ENCODE data around the gene TRIL. TPM values are rescaled to one million over a fixed set of nuclear protein-coding genes. Genes with fewer than 3 reads are reported as not detected.
A peak's percentile ranks its signal among the peaks of the same experiment; 100 is the strongest.

Gene TRIL
- total RNA-seq, 1 experiment from 2014 or later: 3.0 TPM

- H3K4me1 Mint-ChIP-seq: peaks cover 36% of the 10 kb centered on the region
- peak; percentile 47 for ATAC-seq
These were observed 35.4 kb downstream of the TRIL start for GRCh38 chr7:28922624-28923331.

GRCh38 chr7:28921822-28922221 lies 36.3 kb downstream of the TRIL start:
- ChIA-PET CTCF (interaction anchor here (0.6 to 10.2 kb wide), 85 partner anchors 9 to 1000 kb away, joined by 3 to 407 read pairs (median 4); partner anchors contain the start of gene TRIL), POLR2A (no interaction called here)
- H3K27me3 Mint-ChIP-seq (ENCODE audit: low read depth): peaks cover 8% of the 10 kb centered on the region
- H3K27ac Mint-ChIP-seq: no peak overlapping the region
- peaks cover 29% of the 10 kb centered on the region for H3K4me1 Mint-ChIP-seq
- H3K4me3 Mint-ChIP-seq: no peak overlapping the region
- TF ChIP-seq CTCF (IDR thresholded peaks at IDR 0.05): peak; percentile 85
- TF ChIP-seq ZNF281 (CRISPR knock-in tag; IDR thresholded peaks at IDR 0.05): no peak
- H3K9me3 Mint-ChIP-seq: peaks cover 3% of the 10 kb centered on the region
- no peaks in the 10 kb centered on the region for H3K36me3 Mint-ChIP-seq
- ATAC-seq: peak; percentile 88
- peak; percentile 34 for DNase-seq (ENCODE audit: low spot score)

More at GRCh38 chr7:28922624-28923331, 35.4 kb downstream of the TRIL start:
- ChIA-PET POLR2A (no interaction called here), CTCF (interaction anchor here (0.6 to 10.2 kb wide), 47 partner anchors 10 to 999 kb away, joined by 3 to 407 read pairs (median 4); partner anchors contain the start of gene TRIL)
- H3K27me3 Mint-ChIP-seq (ENCODE audit: low read depth): peaks cover 8% of the 10 kb centered on the region
- TF ChIP-seq CREM (CRISPR knock-in tag; IDR thresholded peaks at IDR 0.05): no peak
- peak; percentile 86 for TF ChIP-seq CTCF (IDR thresholded peaks at IDR 0.05)
- no peak overlapping the region for H3K4me3 Mint-ChIP-seq
- H3K9me3 Mint-ChIP-seq: no peaks in the 10 kb centered on the region
- H3K36me3 Mint-ChIP-seq: no peaks in the 10 kb centered on the region
- H3K27ac Mint-ChIP-seq: no peak overlapping the region
- peak; percentile 76 for DNase-seq (ENCODE audit: low spot score)

GRCh38 chr7:28920424-28920823 lies 37.7 kb downstream of the TRIL start:
- Mint-ChIP-seq H3K27me3 (ENCODE audit: low read depth) (no peaks in the 10 kb centered on the region), H3K4me3 (no peak overlapping the region), H3K36me3 (no peaks in the 10 kb centered on the region), H3K4me1 (peaks cover 20% of the 10 kb centered on the region), H3K9me3 (peaks cover 3% of the 10 kb centered on the region), H3K27ac (no peak overlapping the region)
- DNase-seq (ENCODE audit: low spot score): no peak
- ChIA-PET CTCF (interaction anchor here (1.0 to 10.2 kb wide), 5 partner anchors 10 to 183 kb away, joined by 3 to 407 read pairs (median 8); partner anchors contain the start of gene TRIL), POLR2A (interaction anchor here (0.7 kb wide), 1 partner anchor 560 kb away, joined by 3 read pairs; no protein-coding TSS in a partner anchor)
- no peak for ATAC-seq
- TF ChIP-seq ZNF671 (CRISPR knock-in tag; IDR thresholded peaks at IDR 0.05): no peak
- no peak for TF ChIP-seq MAX (CRISPR knock-in tag; IDR thresholded peaks at IDR 0.05)
- no peak for TF ChIP-seq ARID4B (CRISPR knock-in tag; IDR thresholded peaks at IDR 0.05; ENCODE audit: borderline replicate concordance)
- no peak for TF ChIP-seq ERG (CRISPR knock-in tag; IDR thresholded peaks at IDR 0.05)
- no peak for TF ChIP-seq NR1H2 (CRISPR knock-in tag; IDR thresholded peaks at IDR 0.05)
- no peak for TF ChIP-seq E2F4 (CRISPR knock-in tag; IDR thresholded peaks at IDR 0.05; ENCODE audit: borderline replicate concordance, low read depth)
- TF ChIP-seq AR (CRISPR knock-in tag; IDR thresholded peaks at IDR 0.05): no peak
- TF ChIP-seq ZBTB21 (CRISPR knock-in tag; IDR thresholded peaks at IDR 0.05; ENCODE audit: borderline replicate concordance): no peak
